Activated CD8-positive, alpha-beta T cell treated with anti-CD3 and anti-CD28 coated beads for 36 hours (primary cell): ENCODE results near the gene OBSCN. TPM values are rescaled to one million over a fixed set of nuclear protein-coding genes. Genes with fewer than 3 reads are reported as not detected.
"Not testable (repeated sequence)": the region's sequence is repeated elsewhere in the genome, so short reads cannot be mapped to it uniquely, and the experiment has no call there.

Experiments used
- ATAC-seq: fragments of 200-7000 bp; cut with Tn5 transposase; one replicate; pipeline ENCODE4 v1.10.0; 2021; ENCODE audit warnings: mild to moderate bottlenecking, moderate library complexity
- CTCF ChIA-PET: fragments of 350-600 bp; sonication (Branson Sonifier 250); formaldehyde crosslinking; loops from one replicate; lab custom pipeline; 2021; ENCODE audit warnings: antibody characterized with exemption; lab: Charles Lee
- POLR2A ChIA-PET: fragments of 350-600 bp; sonication (Branson Sonifier 250); formaldehyde crosslinking; loops from one replicate; lab custom pipeline; 2021; ENCODE audit warnings: antibody characterized with exemption; lab: Charles Lee
- DNase-seq: peaks from one replicate; pipeline ENCODE4 v3.0.0-alpha.2; 2020
- H3K27ac Mint-ChIP-seq: one replicate; pipeline ENCODE4 v1.8.0; 2021; ENCODE audit warnings: mild to moderate bottlenecking, mixed read lengths
- H3K27me3 Mint-ChIP-seq: one replicate; pipeline ENCODE4 v1.8.0; 2021; ENCODE audit warnings: mixed read lengths
- H3K36me3 Mint-ChIP-seq: one replicate; pipeline ENCODE4 v1.8.0; 2021; ENCODE audit warnings: low read depth, mixed read lengths
- H3K4me1 Mint-ChIP-seq: one replicate; pipeline ENCODE4 v1.8.0; 2021; ENCODE audit warnings: low read depth, mixed read lengths
- H3K4me3 Mint-ChIP-seq: one replicate; pipeline ENCODE4 v1.8.0; 2021; ENCODE audit warnings: mild to moderate bottlenecking, moderate library complexity, mixed read lengths
- H3K9me3 Mint-ChIP-seq: one replicate; pipeline ENCODE4 v1.8.0; 2021; ENCODE audit warnings: mixed read lengths
- CTCF ChIP-seq: fragments of 200-600 bp; IDR thresholded peaks from one replicate; pipeline ENCODE4 v1.8.0; 2022; ENCODE audit warnings: antibody characterized with exemption, mild to moderate bottlenecking
- intact Hi-C: fragments of 100-400 bp; cut with micrococcal nuclease; formaldehyde crosslinking; loops from one replicate; pipeline ENCODE4 v1.10.0; 2022
- total RNA-seq, 2 experiments: library from RNA; stranded (reverse); gene quantifications; one replicate each; pipeline ENCODE4 v1.2.3, GENCODE V29; 2021

Gene OBSCN
- total RNA-seq, 2 experiments from 2014 or later = 21.6 to 23.7 TPM

- Mint-ChIP-seq H3K4me3 (no peak overlapping the region), H3K27ac (no peak overlapping the region), H3K9me3 (no peaks in the 10 kb centered on the region), H3K27me3 (no peaks in the 10 kb centered on the region), H3K4me1 (peaks cover 12% of the 10 kb centered on the region), H3K36me3 (no peaks in the 10 kb centered on the region)
- DNase-seq = no peak
- ChIA-PET POLR2A (no interaction called here), CTCF (interaction anchor here (1.2 to 6.2 kb wide), 3 partner anchors 15 to 50 kb away, joined by 3 to 28 read pairs (median 6); partner anchors contain the start of gene IBA57)
- ATAC-seq = no peak
- intact Hi-C loops = no loop called here
- TF ChIP-seq CTCF = no peak
These were observed 26.2 kb upstream of the OBSCN start for GRCh38 chr1:228181645-228182034.

DNA sequence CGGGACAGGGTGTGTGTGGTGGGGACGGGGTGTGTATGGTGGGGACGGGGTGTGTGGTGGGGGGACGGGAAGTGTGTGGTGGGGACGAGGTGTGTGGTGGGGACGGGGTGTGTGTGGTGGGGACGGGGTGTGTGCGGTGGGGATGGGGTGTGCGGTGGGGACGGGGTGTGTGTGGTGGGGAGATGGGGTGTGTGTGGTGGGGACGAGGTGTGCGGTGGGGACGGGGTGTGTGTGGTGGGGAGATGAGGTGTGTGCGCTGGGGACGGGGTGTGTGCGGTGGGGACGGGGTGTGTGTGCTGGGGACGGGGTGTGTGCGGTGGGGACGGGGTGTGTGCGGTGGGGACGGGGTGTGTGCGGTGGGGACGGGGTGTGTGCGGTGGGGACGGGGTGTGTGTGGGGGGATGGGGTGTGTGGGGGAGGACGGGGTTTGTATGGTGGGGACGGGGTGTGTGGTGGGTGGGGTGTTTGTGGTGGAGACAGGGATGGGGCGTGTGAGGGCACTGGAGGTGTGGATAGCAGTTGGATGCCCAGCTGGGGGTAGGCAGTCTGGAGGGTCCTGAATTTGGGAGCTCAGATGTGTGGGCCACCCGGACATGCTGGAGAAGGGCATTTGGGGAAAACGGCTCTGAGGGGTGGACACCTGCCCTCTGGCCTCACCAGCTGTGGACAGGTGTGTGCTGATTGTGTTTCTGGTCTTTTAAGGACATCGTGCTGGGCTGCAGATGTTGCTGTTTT is 25.4 kb upstream of the OBSCN start:
- Mint-ChIP-seq H3K9me3 (no peaks in the 10 kb centered on the region), H3K4me3 (no peak overlapping the region), H3K4me1 (peaks cover 13% of the 10 kb centered on the region), H3K27me3 (no peaks in the 10 kb centered on the region), H3K36me3 (no peaks in the 10 kb centered on the region), H3K27ac (no peak overlapping the region)
- ChIA-PET POLR2A (no interaction called here), CTCF (interaction anchor here (1.2 kb wide), 1 partner anchor 15 kb away, joined by 3 read pairs; no protein-coding TSS in a partner anchor)
- ATAC-seq = no peak
- TF ChIP-seq CTCF = no peak
- intact Hi-C loops = no loop called here
- no peak for DNase-seq

DNA sequence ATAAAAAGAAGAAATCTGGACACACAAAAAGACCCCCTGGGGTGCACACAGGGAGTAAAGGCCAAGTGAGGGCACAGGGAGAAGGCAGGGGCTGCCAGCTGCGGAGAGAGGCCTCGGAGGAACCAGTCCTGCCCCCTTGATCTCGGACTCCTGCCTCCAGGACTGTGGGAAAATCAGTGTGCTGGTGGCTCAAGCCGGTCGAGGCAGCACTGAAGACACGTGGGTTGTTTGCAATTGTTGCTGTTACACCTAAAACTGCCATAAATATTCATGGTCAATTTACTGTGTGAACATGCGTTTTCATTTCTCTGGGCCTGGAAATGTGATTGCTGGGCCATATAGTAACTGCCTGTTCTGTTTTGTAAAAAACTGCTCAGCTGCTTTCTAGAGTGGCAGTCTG is 23.7 kb upstream of the OBSCN start:
- DNase-seq (no peak), ATAC-seq (no peak)
- no peaks in the 10 kb centered on the region for H3K27me3 Mint-ChIP-seq
- H3K27ac Mint-ChIP-seq = no peak overlapping the region
- TF ChIP-seq CTCF = no peak
- CTCF ChIA-PET = no interaction called here
- no peak overlapping the region for H3K4me3 Mint-ChIP-seq
- H3K36me3 Mint-ChIP-seq = no peaks in the 10 kb centered on the region
- peaks cover 13% of the 10 kb centered on the region for H3K4me1 Mint-ChIP-seq
- H3K9me3 Mint-ChIP-seq = no peaks in the 10 kb centered on the region
- intact Hi-C loops = no loop called here
- POLR2A ChIA-PET = no interaction called here

- Mint-ChIP-seq H3K4me3 (no peak overlapping the region), H3K27ac (no peak overlapping the region), H3K27me3 (no peaks in the 10 kb centered on the region), H3K4me1 (peaks cover 13% of the 10 kb centered on the region), H3K36me3 (no peaks in the 10 kb centered on the region), H3K9me3 (no peaks in the 10 kb centered on the region)
- intact Hi-C loops = no loop called here
- ATAC-seq (peak; percentile 75), DNase-seq (peak; percentile 43)
- no peak for TF ChIP-seq CTCF
- ChIA-PET POLR2A (interaction anchor here (0.6 kb wide), 1 partner anchor 913 kb away, joined by 3 read pairs; no protein-coding TSS in a partner anchor), CTCF (interaction anchor here (1.3 kb wide), 1 partner anchor 273 kb away, joined by 3 read pairs; no protein-coding TSS in a partner anchor)
These were observed 22.2 kb upstream of the OBSCN start for GRCh38 chr1:228185641-228185965.

DNA sequence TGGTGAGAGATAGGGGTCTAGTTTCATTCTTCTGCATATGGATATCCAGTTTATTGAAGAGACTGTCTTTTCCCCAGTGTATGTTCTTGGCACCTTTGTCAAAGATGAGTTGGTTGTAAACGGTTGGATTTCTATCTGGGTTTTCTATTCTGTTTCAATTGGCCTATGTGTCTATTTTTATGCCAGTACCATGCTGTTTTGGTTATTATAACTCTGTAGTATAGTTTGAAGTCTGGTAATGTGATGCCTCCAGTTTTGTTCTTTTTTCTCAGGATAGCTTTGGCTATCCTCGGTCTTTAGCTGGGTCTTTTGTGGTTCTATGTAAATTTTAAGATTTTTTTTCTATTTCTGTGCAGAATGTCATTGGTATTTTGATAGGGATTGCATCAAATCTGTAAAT is 19.6 kb upstream of the OBSCN start:
- not testable (repeated sequence) for H3K27me3 Mint-ChIP-seq

More for the DNA sequence above, 19.6 kb upstream of the OBSCN start:
- H3K36me3 Mint-ChIP-seq, DNase-seq, intact Hi-C loops, ATAC-seq, H3K4me3 Mint-ChIP-seq, POLR2A ChIA-PET, H3K27ac Mint-ChIP-seq, H3K9me3 Mint-ChIP-seq: not testable (repeated sequence)
- CTCF ChIA-PET = interaction anchor here (0.8 to 1.2 kb wide), 2 partner anchors 11 to 58 kb away, joined by 3 read pairs; no protein-coding TSS in a partner anchor
- peaks cover 13% of the 10 kb centered on the region for H3K4me1 Mint-ChIP-seq
